Spleen (tissue), 7 donors: ENCODE results near the gene MMRN2.

Source experiments
- CTCF ChIP-seq, 11 experiments: fragments of 200-600 bp in 7 of 11; fragments of 450-650 bp in 4 of 11; sonication (generic) in 4 of 11; IDR thresholded peaks in 8 of 11; conservative IDR thresholded peaks in 3 of 11; 1 replicate in 7 of 11; 2 replicates in 4 of 11; pipeline versions ENCODE4 v1.4.0 to v1.8.0; 2016 to 2021; ENCODE audit warnings: antibody characterized with exemption in 11 of 11, inconsistent platforms in 4 of 11, mild to moderate bottlenecking in 1 of 11
- POLR2A ChIP-seq, 3 donors: fragments of 450-650 bp; IDR thresholded peaks; one replicate each; pipeline ENCODE4 v1.5.1; 2017; ENCODE audit warnings: antibody characterized with exemption in 3 of 3, mild to moderate bottlenecking in 1 of 3
- POLR2AphosphoS5 ChIP-seq, 3 donors: sonication (generic); formaldehyde crosslinking; IDR thresholded peaks; one replicate each; pipeline ENCODE4 v1.5.1; 2017; ENCODE audit warnings: antibody characterized with exemption in 3 of 3
- donor health status: DM: no; HTN: no; CAD: no; lungs with moderate emphysema.
- donor health status: DM: no; HTN: no; CAD: no.
- donor health status: DM: no; HTN: no; CAD: no.

DNA sequence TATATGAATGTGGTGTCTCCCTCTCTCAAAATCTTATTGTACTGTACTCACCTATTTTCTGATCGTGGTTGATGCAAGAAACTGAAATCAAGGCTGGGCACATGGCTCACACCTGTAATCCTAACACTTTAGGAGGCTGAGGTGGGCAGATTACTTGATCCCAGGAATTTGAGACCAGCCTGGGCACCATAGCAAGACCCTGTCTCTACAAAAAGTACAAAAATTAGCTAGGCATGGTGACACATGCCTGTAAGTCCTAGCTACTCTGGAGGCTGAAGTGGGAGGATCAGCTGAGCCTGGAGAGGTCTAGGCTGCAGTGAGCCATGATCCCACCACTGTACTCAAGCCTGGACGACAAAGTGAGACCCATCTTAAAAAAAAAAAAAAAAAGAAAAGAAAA lies 16.0 kb downstream of the MMRN2 start:
- TF ChIP-seq CTCF (IDR thresholded peaks at IDR 0.05 in 8 of 11, conservative IDR thresholded peaks at IDR 0.05 in 3 of 11) (no peak), POLR2AphosphoS5 (IDR thresholded peaks at IDR 0.05) (no peak), POLR2A (IDR thresholded peaks at IDR 0.05) (no peak)
